HG03442 (cell line): ENCODE measurements around the gene APOBEC3H.

Experiments
- ATAC-seq: cut with Tn5 transposase; IDR thresholded peaks from one replicate; pipeline ENCODE4 v1.9.1; 2021; ENCODE audit warnings: mild to moderate bottlenecking, moderate library complexity; ENCODE audit not compliant: unreplicated experiment

The APOBEC3H gene

GRCh38 chr22:39152511-39153219, 55.6 kb downstream of the APOBEC3H start, which contains the start of gene CBX7:
Gene CBX7, minus strand, starts transcription at chr22:39152680. Its CDS starts 236 bp downstream, at chr22:39152444.
- peak; percentile 65 for ATAC-seq

GRCh38 chr22:39153220-39153717, 56.2 kb downstream of the APOBEC3H start:
- peak; percentile 9 for ATAC-seq
